SK-N-SH treated with all-trans-retinoic acid at 6 μM for 48 hours (cell line): ENCODE results near the gene MINK1.

ENCODE experiments used
- ATAC-seq: fragments of 200-7000 bp; cut with Tn5 transposase; 3 replicates; pipeline ENCODE4 v1.9.1; 2020; ENCODE audit warnings: mild to moderate bottlenecking, moderate library complexity
- ARNTL ChIP-seq: fragments of 450-650 bp; formaldehyde crosslinking; IDR thresholded peaks from 2 replicates; pipeline ENCODE4 v1.5.0; 2020; ENCODE audit warnings: low read depth, mild to moderate bottlenecking, moderate library complexity, borderline replicate concordance
- BACH2 ChIP-seq: fragments of 250-450 bp; sonication (Bioruptor Pico); IDR thresholded peaks from 2 replicates; pipeline ENCODE4 v1.9.0; 2021; ENCODE audit warnings: mild to moderate bottlenecking, borderline replicate concordance
- CREB5 ChIP-seq: fragments of 250-450 bp; sonication (Bioruptor Pico); IDR thresholded peaks from 2 replicates; pipeline ENCODE4 v1.5.1; 2020; ENCODE audit warnings: low read depth, mild to moderate bottlenecking, moderate library complexity
- CSDC2 ChIP-seq: fragments of 250-450 bp; sonication (Bioruptor Pico); IDR thresholded peaks from 2 replicates; pipeline ENCODE4 v1.5.0; 2020; ENCODE audit warnings: mild to moderate bottlenecking, moderate library complexity
- CSRNP3 ChIP-seq: fragments of 250-450 bp; sonication (Bioruptor Pico); IDR thresholded peaks from 2 replicates; pipeline ENCODE4 v1.5.1; 2021; ENCODE audit warnings: mild to moderate bottlenecking, moderate library complexity
- GLIS3 ChIP-seq: fragments of 250-450 bp; sonication (Bioruptor Pico); IDR thresholded peaks from 2 replicates; pipeline ENCODE4 v1.5.0; 2020; ENCODE audit warnings: mild to moderate bottlenecking, moderate library complexity
- ISL1 ChIP-seq: fragments of 250-450 bp; sonication (Bioruptor Pico); IDR thresholded peaks from 2 replicates; pipeline ENCODE4 v2.1.2; 2022; ENCODE audit warnings: mild to moderate bottlenecking, moderate library complexity
- OSR1 ChIP-seq: fragments of 250-450 bp; sonication (Bioruptor Pico); IDR thresholded peaks from 2 replicates; pipeline ENCODE4 v1.8.0; 2022; ENCODE audit warnings: moderate library complexity, mild to moderate bottlenecking, inconsistent platforms
- PATZ1 ChIP-seq: fragments of 250-450 bp; sonication (Bioruptor Pico); IDR thresholded peaks from 2 replicates; pipeline ENCODE4 v1.8.0; 2020; ENCODE audit warnings: mild to moderate bottlenecking, moderate library complexity, borderline replicate concordance
- POU6F1 ChIP-seq: fragments of 250-450 bp; sonication (Bioruptor Pico); IDR thresholded peaks from 2 replicates; pipeline ENCODE4 v1.8.0; 2021; ENCODE audit warnings: low read depth, mild to moderate bottlenecking, moderate library complexity, borderline replicate concordance
- PPARA ChIP-seq: fragments of 250-450 bp; sonication (Bioruptor Pico); IDR thresholded peaks from 2 replicates; pipeline ENCODE4 v1.5.0; 2020; ENCODE audit warnings: mild to moderate bottlenecking, borderline replicate concordance
- RARB ChIP-seq: fragments of 250-450 bp; sonication (Bioruptor Pico); IDR thresholded peaks from 2 replicates; pipeline ENCODE4 v1.8.0; 2021; ENCODE audit warnings: mild to moderate bottlenecking, moderate library complexity
- SNAI2 ChIP-seq: fragments of 250-450 bp; sonication (Bioruptor Pico); IDR thresholded peaks from 2 replicates; pipeline ENCODE4 v1.5.0; 2020; ENCODE audit warnings: mild to moderate bottlenecking, moderate library complexity
- TOX ChIP-seq: fragments of 250-450 bp; sonication (Bioruptor Pico); IDR thresholded peaks from 2 replicates; pipeline ENCODE4 v1.8.0; 2021; ENCODE audit warnings: mild to moderate bottlenecking, moderate library complexity, borderline replicate concordance
- TSHZ2 ChIP-seq: fragments of 250-450 bp; sonication (Bioruptor Pico); IDR thresholded peaks from 2 replicates; pipeline ENCODE4 v1.5.0; 2020; ENCODE audit warnings: mild to moderate bottlenecking, moderate library complexity
- ZC3H10 ChIP-seq: fragments of 250-450 bp; sonication (Bioruptor Pico); IDR thresholded peaks from 2 replicates; pipeline ENCODE4 v1.5.1; 2021; ENCODE audit warnings: mild to moderate bottlenecking, moderate library complexity
- ZFP3 ChIP-seq: fragments of 250-450 bp; sonication (Bioruptor Pico); IDR thresholded peaks from 2 replicates; pipeline ENCODE4 v1.5.0; 2020; ENCODE audit warnings: mild to moderate bottlenecking, moderate library complexity
- ZFP30 ChIP-seq: fragments of 450-650 bp; formaldehyde crosslinking; IDR thresholded peaks from 2 replicates; pipeline ENCODE4 v1.5.0; 2022; ENCODE audit warnings: mild to moderate bottlenecking, moderate library complexity
- ZNF565 ChIP-seq: fragments of 450-650 bp; formaldehyde crosslinking; conservative IDR thresholded peaks from 2 replicates; pipeline ENCODE4 v1.5.0; 2020; ENCODE audit warnings: low read depth, mild to moderate bottlenecking, moderate library complexity
- ZNF70 ChIP-seq: fragments of 450-650 bp; formaldehyde crosslinking; IDR thresholded peaks from 2 replicates; pipeline ENCODE4 v1.5.0; 2020; ENCODE audit warnings: mild to moderate bottlenecking, moderate library complexity
- ZNF8 ChIP-seq: fragments of 450-650 bp; formaldehyde crosslinking; IDR thresholded peaks from 2 replicates; pipeline ENCODE4 v1.5.0; 2020; ENCODE audit warnings: mild to moderate bottlenecking, moderate library complexity

Gene MINK1

GRCh38 chr17:4893721-4894560 is 60.8 kb downstream of the MINK1 start:
- no peak for TF ChIP-seq BACH2 (CRISPR knock-in tag)
- no peak for ATAC-seq

- TF ChIP-seq ZNF565 (CRISPR knock-in tag) (no peak), CSDC2 (CRISPR knock-in tag) (no peak), CSRNP3 (CRISPR knock-in tag) (no peak), ZC3H10 (CRISPR knock-in tag) (no peak), CREB5 (CRISPR knock-in tag) (no peak), PPARA (CRISPR knock-in tag) (no peak), ZNF70 (CRISPR knock-in tag) (no peak), GLIS3 (CRISPR knock-in tag) (no peak), ARNTL (CRISPR knock-in tag) (no peak), RARB (CRISPR knock-in tag) (no peak), PATZ1 (CRISPR knock-in tag) (no peak), SNAI2 (CRISPR knock-in tag) (no peak), POU6F1 (CRISPR knock-in tag) (no peak), ZFP30 (CRISPR knock-in tag) (no peak), BACH2 (CRISPR knock-in tag) (no peak), OSR1 (CRISPR knock-in tag) (no peak), ISL1 (CRISPR knock-in tag) (no peak)
- ATAC-seq, result no peak
These were observed 62.0 kb downstream of the MINK1 start for GRCh38 chr17:4895121-4895520.

- no peak for TF ChIP-seq GLIS3 (CRISPR knock-in tag)
- TF ChIP-seq CREB5 (CRISPR knock-in tag), result no peak
- no peak for TF ChIP-seq TSHZ2 (CRISPR knock-in tag)
- TF ChIP-seq RARB (CRISPR knock-in tag), result no peak
- no peak for TF ChIP-seq OSR1 (CRISPR knock-in tag)
- TF ChIP-seq TOX, result no peak
- no peak for TF ChIP-seq ZNF70 (CRISPR knock-in tag)
- TF ChIP-seq CSDC2 (CRISPR knock-in tag), result no peak
- no peak for TF ChIP-seq POU6F1 (CRISPR knock-in tag)
- TF ChIP-seq ZNF565 (CRISPR knock-in tag), result no peak
- TF ChIP-seq ZNF8 (CRISPR knock-in tag), result no peak
- TF ChIP-seq ZFP3 (CRISPR knock-in tag), result no peak
- no peak for TF ChIP-seq CSRNP3 (CRISPR knock-in tag)
- TF ChIP-seq BACH2 (CRISPR knock-in tag), result no peak
- no peak for TF ChIP-seq ZC3H10 (CRISPR knock-in tag)
- no peak for TF ChIP-seq ARNTL (CRISPR knock-in tag)
- ATAC-seq, result no peak
These were observed 62.7 kb downstream of the MINK1 start for GRCh38 chr17:4895657-4896331.
